Stimulated activated CD4-positive, alpha-beta T cell treated with anti-CD3 and anti-CD28 coated beads, Interleukin-15, amount 100 ng/mL, for 48 hours (primary cell): ENCODE results near the gene VCAM1.
"Not testable (repeated sequence)": the region's sequence is repeated elsewhere in the genome, so short reads cannot be mapped to it uniquely, and the experiment has no call there.

ENCODE experiments used
- DNase-seq, 2 donors: peaks; one replicate each; pipeline ENCODE4 v3.0.0-alpha.2; 2020; ENCODE audit warnings: low read depth in 2 of 2

VCAM1 gene

DNA sequence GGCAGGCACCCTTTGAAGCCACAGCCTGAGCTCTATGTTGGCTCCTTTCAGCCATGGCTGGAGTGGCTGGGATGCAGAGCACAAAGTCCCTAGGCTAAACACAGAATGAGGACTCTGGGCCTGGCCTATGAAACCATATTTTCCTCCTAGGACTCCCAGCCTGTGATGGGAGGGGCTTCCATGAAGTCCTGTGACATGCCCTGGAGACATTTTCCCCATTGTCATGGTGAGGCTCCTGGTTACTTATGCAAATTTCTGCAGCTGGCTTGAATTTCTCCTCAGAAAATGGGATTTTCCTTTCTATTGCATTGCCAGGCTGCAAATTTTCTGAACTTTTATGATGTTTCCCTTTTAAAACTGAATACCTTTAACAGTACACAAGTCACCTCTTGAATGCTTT, 61.3 kb downstream of the VCAM1 start:
- DNase-seq, result no peak

DNA sequence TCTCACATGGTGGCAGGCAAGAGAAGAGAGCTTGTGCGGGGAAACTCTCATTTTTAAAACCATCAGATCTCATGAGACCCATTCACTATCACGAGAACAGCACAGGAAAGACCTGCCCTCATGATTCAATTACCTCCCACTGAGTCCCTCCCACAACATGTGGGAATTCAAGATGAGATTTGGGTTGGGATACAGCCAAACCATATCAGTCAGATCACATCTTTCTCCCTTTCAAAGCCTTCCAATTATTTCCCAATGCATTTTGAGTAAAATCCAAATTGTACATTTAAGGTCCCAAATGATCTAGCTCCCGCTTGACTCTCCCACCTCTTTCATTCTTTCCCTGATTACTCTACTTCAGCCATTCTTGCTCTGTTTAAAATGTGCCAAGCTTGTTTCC, 62.2 kb downstream of the VCAM1 start:
- not testable (repeated sequence) for DNase-seq

DNA sequence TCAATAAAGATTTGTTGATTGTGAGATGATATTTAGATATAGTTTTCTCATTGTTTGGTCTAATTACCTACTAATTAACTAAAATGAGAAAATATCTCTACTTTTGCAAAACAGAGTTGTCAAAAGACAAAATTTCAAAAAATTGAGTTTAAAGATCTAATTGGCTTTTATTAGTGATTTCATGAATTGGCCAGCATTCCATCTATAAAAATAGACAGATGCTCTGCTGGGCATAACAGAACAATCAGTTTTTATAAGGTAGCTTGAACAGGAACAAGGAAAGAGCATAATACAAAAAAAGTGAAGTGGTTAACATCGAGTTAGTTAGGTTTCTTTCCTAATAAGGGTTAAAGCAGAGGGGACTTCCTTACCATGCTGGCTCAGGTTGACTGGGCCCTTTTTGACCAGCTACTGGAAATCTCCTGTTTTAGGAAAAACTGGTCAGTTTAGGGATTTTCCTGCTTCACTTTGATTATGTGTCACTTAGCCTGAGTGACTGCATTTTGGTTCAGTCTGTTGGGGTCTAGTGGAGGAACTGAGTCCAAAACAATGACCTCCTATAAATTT, 63.0 kb downstream of the VCAM1 start:
- no peak for DNase-seq

DNA sequence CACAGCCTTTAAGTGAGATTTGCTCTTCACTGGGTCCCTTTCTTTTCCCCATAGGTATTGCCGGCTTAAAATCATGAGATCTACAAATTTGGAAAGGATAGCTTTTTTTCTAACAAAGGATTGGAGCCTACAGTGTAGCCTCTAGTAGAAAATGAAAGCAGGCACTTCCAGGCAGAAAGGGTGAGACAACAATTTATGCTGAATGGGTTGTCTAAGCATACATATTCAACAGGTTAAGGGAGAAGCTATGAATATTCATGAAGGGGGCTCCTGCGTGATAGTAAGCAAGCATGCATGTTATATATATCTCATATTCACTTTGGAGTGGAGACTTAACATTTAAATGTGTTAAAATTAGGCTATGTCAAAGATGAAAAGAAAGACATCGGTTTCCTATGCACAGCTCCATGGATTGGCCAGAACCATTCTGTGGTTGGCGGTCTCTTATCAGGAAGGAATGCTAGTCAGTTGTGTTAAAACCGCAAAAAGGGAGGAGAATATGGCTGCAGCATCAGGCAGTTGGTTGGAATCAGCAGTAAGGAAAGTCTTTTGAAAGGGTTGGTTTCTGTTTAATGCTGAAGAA, 66.0 kb downstream of the VCAM1 start:
- no peak for DNase-seq

DNA sequence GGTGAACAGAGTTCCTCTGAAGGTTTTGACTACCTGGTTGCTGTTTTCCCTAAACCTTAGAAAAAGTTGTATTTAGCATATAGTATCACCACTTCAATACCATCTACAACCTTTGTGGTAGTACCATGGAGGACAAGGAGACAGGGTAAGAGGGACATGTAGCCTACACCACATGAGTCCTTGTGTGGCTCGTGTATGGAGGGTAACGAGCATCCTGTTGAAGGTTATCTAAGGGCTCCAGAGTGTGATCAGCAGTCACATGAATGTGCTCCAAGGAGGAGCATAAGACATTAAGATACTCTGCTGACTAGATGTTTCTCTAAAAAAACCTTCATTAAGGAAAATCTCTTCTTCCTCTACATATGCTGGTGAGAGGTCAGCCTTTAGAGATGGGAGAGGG, 67.3 kb downstream of the VCAM1 start:
- DNase-seq, result no peak
